Activated CD4-positive, CD25-positive, alpha-beta regulatory T cell treated with anti-CD3 and anti-CD28 coated beads, Interleukin-2, amount 50 U/mL, for 24 hours (primary cell): ENCODE measurements around the gene ELAPOR1.
"Not testable (repeated sequence)": the region's sequence is repeated elsewhere in the genome, so short reads cannot be mapped to it uniquely, and the experiment has no call there.

ENCODE experiments used
- ATAC-seq, 2 donors: fragments of 150-1000 bp; cut with Tn5 transposase; one replicate each; pipeline ENCODE4 v1.10.0; 2021; ENCODE audit warnings: mild to moderate bottlenecking in 1 of 2, moderate library complexity in 1 of 2

ELAPOR1 gene

GRCh38 chr1:109137958-109138357, 24.0 kb downstream of the ELAPOR1 start:
- no peak for ATAC-seq

- ATAC-seq = no peak
These were observed 24.4 kb downstream of the ELAPOR1 start for GRCh38 chr1:109138358-109138757.

DNA sequence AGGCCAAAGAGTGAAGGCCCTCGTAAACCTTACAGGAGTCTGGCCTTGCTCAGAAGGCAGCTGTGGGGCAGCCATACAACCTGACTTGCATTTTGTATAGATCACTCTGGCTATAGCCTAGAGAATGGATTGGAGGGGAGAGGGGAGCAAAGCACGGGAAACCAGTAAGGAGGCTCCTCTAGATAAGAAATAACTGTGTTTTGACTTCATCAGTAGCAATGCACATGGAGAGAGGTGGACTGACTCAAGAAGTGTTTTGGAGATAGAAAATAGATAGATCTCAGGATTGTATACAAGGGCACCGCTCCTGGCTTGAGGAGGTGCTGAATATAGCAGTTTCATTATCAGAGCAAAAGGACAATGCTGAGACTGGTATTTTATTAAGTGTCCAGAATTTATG, 26.5 kb downstream of the ELAPOR1 start:
- no peak for ATAC-seq

GRCh38 chr1:109142260-109142659, 28.3 kb downstream of the ELAPOR1 start:
- ATAC-seq = no peak

GRCh38 chr1:109142725-109143124, 28.8 kb downstream of the ELAPOR1 start:
- not testable (repeated sequence) for ATAC-seq

- no peak for ATAC-seq
These were observed 35.2 kb downstream of the ELAPOR1 start for GRCh38 chr1:109148987-109149561.

- no peak for ATAC-seq
These were observed 36.1 kb downstream of the ELAPOR1 start for GRCh38 chr1:109149874-109150601.

- ATAC-seq = no peak
These were observed 37.5 kb downstream of the ELAPOR1 start for GRCh38 chr1:109151146-109151990.

GRCh38 chr1:109152196-109152595, 38.3 kb downstream of the ELAPOR1 start:
- no peak for ATAC-seq

DNA sequence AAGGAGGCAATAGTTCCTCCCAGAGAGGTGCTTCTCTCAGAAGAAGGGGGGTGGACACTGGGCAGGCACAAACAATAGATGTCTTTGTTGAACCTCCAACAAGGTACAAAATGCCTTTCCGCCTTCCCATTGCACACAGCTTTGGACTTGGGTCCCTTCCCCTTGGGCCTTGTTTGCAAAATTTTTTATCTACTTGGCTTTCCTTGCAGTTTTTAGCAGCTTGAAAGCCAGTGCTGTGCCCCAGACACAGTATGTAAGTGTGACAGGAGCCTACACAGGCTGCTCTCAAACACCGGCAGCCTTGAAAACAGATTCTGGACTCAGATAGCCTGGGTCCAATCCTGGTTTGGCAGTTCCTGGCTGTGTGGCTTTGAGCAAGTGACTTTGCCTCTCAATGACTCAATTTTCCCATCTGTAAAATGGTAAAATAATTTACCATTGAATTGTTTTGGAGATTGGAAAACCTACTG, 43.0 kb downstream of the ELAPOR1 start:
- ATAC-seq = no peak

DNA sequence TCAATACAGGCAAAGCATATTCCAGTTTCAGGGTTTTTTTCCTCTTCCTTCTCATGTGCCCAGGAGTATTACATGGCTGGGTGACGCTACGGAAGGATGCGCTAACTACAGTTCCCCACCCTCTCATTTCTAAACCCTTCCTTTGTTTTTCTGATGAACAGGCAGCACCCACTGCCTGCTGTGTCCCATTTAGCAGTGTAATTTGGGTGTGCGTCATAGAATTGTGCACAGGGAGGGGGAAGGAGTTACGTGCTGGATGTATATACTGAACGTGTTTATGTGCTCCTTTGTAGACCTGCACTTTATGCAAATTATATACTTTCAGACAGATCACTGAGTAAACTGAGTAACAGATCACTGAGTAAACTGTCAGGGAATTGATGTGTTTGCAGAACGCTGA, 44.5 kb downstream of the ELAPOR1 start:
- ATAC-seq = no peak

GRCh38 chr1:109159326-109159725, 45.4 kb downstream of the ELAPOR1 start:
- ATAC-seq = no peak

- no peak for ATAC-seq
These were observed 46.3 kb downstream of the ELAPOR1 start for GRCh38 chr1:109160071-109160840.

GRCh38 chr1:109161858-109162606, 48.1 kb downstream of the ELAPOR1 start:
- peak; percentile 32 to 53 for ATAC-seq

- peak in 1 of 2 donors; percentile 61 for ATAC-seq
These were observed 48.7 kb downstream of the ELAPOR1 start for GRCh38 chr1:109162626-109163025.

- no peak for ATAC-seq
These were observed 49.6 kb downstream of the ELAPOR1 start for GRCh38 chr1:109163551-109163950.
